Measurements from ENCODE around the gene AFAP1. TPM values are rescaled to one million over a fixed set of nuclear protein-coding genes. Genes with fewer than 3 reads are reported as not detected.

The AFAP1 gene
- total and polyA plus RNA-seq, 2 experiments from 2014 or later, result 10.5 to 31.9 TPM

- no peaks in the 10 kb centered on the region for H3K36me3 ChIP-seq
- H3K4me1 ChIP-seq (ENCODE audit: low read depth), result no peaks in the 10 kb centered on the region
- H3K27ac ChIP-seq, result no peak overlapping the region
- DNase-seq (ENCODE audit: low read depth in 1 of 2, low spot score in 1 of 2), result peak in 1 of 2 donors; percentile 7
- H3K27me3 ChIP-seq, result no peaks in the 10 kb centered on the region
- H3K9me3 ChIP-seq (ENCODE audit: low read depth), result no peaks in the 10 kb centered on the region
- H3K4me3 ChIP-seq, result no peak overlapping the region
- no peak for TF ChIP-seq CTCF (IDR thresholded peaks at IDR 0.05; ENCODE audit: low read depth, low read length)
Measured at GRCh38 chr4:7708981-7709380, 230.7 kb downstream of the AFAP1 start.

Other genes with a start within 250 kb of the AFAP1 start
- gene ABLIM2, start 219.0 kb upstream of the AFAP1 start, total RNA-seq, result 5.8 and 7.4 TPM in 2 replicates
- 4.2 and 4.9 TPM in 2 replicates for gene ABLIM2, start 219.0 kb upstream of the AFAP1 start, polyA plus RNA-seq

Data from cardiac muscle cell (in vitro differentiated cells and primary cell).